ENCODE data around the gene MYO1D.

Gene MYO1D

DNA sequence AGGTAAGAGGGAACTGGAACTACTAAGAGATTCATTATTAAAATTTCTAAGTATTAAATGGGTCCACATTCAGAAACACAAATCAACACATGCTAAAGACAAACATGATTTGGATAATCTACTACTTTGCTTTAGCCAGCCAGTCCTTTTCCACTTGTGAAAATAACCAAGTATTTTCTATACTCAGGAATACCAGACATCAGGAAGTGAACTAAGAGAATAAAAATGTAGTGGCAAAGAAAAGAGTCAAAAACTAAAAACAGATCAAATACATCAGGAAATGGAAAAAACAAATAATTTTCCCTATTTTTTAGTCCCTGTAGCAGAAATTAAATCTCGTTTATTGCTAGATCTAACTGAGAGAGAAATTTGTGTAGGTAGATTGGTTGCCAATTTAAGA is 78.0 kb downstream of the MYO1D start:
- no peaks in the 10 kb centered on the region for H3K9me3 ChIP-seq
- TF ChIP-seq, protein P1, sequence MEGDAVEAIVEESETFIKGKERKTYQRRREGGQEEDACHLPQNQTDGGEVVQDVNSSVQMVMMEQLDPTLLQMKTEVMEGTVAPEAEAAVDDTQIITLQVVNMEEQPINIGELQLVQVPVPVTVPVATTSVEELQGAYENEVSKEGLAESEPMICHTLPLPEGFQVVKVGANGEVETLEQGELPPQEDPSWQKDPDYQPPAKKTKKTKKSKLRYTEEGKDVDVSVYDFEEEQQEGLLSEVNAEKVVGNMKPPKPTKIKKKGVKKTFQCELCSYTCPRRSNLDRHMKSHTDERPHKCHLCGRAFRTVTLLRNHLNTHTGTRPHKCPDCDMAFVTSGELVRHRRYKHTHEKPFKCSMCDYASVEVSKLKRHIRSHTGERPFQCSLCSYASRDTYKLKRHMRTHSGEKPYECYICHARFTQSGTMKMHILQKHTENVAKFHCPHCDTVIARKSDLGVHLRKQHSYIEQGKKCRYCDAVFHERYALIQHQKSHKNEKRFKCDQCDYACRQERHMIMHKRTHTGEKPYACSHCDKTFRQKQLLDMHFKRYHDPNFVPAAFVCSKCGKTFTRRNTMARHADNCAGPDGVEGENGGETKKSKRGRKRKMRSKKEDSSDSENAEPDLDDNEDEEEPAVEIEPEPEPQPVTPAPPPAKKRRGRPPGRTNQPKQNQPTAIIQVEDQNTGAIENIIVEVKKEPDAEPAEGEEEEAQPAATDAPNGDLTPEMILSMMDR (IDR thresholded peaks at IDR 0.05) = no peak
- peak overlapping the region; percentile 18 to 48 for H3K27ac ChIP-seq
- H3K4me1 ChIP-seq = peaks cover 0 to 89% (median 37%) of the 10 kb centered on the region in 4 donors
- intact Hi-C loops (cut with DNase I; ENCODE audit: low total_unique reads) = no loop called here
- H3K4me3 ChIP-seq = no peak overlapping the region
- no peaks in the 10 kb centered on the region for H3K27me3 ChIP-seq
- DNase-seq = no peak
- H3K36me3 ChIP-seq = no peaks in the 10 kb centered on the region

DNA sequence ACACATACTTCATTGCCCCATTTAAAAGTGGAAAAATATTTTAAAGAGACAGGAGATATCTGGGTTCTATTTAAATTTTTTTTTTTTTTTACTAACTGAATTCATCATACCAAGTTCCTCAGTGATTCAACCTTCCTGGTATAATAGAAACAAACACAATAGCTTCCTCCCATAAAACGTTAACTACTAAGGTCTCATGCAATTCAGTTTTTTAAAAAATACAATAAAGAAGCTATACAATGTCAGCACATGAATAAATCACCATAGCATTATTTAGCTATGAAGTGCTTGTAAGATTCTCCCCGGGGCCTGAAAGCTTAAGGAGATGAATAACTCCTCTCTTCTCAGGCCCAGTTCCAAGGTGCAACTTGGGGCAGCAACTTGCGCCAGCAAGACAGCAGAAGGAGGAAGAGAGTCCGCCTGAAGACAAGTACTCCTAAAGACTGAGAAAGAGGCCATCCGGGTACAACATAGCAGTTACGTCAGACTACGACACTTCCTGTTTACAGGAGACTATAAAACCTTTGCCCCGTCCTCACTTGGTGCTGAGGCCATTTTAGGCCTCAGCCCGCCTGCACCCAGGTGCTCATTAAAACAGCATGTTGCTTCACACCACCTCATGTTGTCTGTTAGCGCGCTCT is 81.5 kb downstream of the MYO1D start:
- TF ChIP-seq, protein P1 (IDR thresholded peaks at IDR 0.05) = no peak
- H3K9me3 ChIP-seq = no peaks in the 10 kb centered on the region
- H3K4me1 ChIP-seq = peaks cover 0 to 74% (median 24%) of the 10 kb centered on the region in 4 donors
- H3K4me3 ChIP-seq = no peak overlapping the region
- DNase-seq = no peak
- no peaks in the 10 kb centered on the region for H3K36me3 ChIP-seq
- H3K27ac ChIP-seq = no peak overlapping the region
- no peaks in the 10 kb centered on the region for H3K27me3 ChIP-seq
- intact Hi-C loops (cut with DNase I; ENCODE audit: low total_unique reads) = no loop called here

DNA sequence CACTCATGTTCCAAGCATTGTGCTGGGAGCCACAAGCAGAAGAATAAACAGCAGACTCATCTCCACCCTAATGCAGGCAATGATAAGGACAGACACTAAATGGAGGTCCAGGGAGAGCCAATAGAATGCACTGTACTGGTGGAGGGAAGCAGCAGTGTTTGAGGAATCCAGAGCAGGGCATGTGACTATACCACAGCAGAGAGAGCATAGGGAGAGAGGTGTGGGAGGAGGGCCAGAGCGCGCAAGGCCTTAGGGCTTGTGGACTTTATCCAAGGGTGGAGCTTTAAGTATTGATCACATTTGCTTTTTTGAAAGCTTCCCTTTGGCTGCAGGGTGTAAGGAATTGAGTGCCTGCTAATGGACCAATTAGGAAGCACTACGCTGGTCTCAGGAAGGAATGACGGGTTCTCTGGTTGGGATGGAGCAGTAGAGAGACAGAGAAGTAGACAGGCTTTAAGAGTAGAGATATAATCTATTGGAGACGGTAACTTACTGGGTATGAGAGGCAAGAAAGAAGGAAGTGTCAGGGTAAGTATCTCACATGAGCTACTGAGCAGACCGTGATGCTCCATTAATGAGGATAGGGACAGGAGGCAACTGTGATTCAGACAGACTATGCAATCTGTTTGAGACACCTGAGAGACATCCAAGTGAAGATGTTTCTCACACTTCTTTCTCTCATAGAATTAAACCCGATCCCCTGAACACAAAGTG is 82.2 kb downstream of the MYO1D start:
- H3K4me3 ChIP-seq = no peak overlapping the region
- intact Hi-C loops (cut with DNase I; ENCODE audit: low total_unique reads) = no loop called here
- no peak overlapping the region for H3K27ac ChIP-seq
- H3K27me3 ChIP-seq = no peaks in the 10 kb centered on the region
- TF ChIP-seq, protein P1 (IDR thresholded peaks at IDR 0.05) = no peak
- peaks cover 0 to 69% (median 20%) of the 10 kb centered on the region in 4 donors for H3K4me1 ChIP-seq
- H3K9me3 ChIP-seq = no peaks in the 10 kb centered on the region
- no peak for DNase-seq
- H3K36me3 ChIP-seq = no peaks in the 10 kb centered on the region

DNA sequence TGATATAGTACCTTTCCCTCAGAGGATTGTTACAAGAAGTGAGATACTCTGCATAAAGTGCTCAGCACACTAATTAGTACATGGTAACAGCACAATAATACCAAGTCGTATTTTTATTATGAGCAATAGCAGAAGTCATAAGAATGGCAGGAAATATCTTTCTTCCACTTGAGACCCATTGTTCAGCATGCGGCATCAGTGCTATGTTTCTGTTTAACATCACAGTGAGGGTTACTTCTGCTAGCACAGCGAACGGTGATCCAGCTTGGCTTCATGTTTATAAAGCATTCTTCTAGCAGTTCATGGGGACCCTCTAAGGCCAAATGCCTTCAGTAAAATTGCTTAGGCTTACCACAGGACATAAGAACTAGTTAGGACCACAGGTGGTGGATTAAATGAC is 83.1 kb downstream of the MYO1D start:
- Histone ChIP-seq H3K27me3 (no peaks in the 10 kb centered on the region), H3K36me3 (no peaks in the 10 kb centered on the region), H3K4me1 (peaks cover 0 to 64% (median 19%) of the 10 kb centered on the region in 4 donors), H3K4me3 (no peak overlapping the region), H3K9me3 (no peaks in the 10 kb centered on the region), H3K27ac (no peak overlapping the region)
- TF ChIP-seq, protein P1 (IDR thresholded peaks at IDR 0.05) = no peak
- no peak for DNase-seq
- intact Hi-C loops (cut with DNase I; ENCODE audit: low total_unique reads) = no loop called here

DNA sequence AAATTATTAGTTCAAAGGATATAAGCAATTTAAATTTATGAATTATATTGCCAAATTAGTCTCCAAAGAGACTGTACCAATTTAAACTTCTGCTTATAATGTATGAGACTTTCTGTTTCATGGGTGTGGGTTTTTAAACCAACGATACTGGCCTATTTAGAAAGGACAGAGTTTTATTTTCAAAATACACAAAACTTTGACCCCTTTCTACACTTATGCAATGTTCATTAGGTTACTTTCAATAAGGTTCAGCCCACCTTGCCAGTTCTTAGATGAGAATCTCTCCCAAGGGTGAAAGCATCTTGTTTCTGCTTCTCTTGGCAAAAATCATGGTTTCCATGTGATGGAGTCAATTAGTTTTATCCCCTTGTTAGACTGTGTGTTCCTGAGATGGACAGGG is 84.7 kb downstream of the MYO1D start:
- Histone ChIP-seq H3K27me3 (no peaks in the 10 kb centered on the region), H3K36me3 (no peaks in the 10 kb centered on the region), H3K27ac (no peak overlapping the region), H3K4me1 (peaks cover 0 to 48% (median 8%) of the 10 kb centered on the region in 4 donors), H3K4me3 (no peak overlapping the region), H3K9me3 (no peaks in the 10 kb centered on the region)
- TF ChIP-seq, protein P1 (IDR thresholded peaks at IDR 0.05) = no peak
- intact Hi-C loops (cut with DNase I; ENCODE audit: low total_unique reads) = no loop called here
- DNase-seq = no peak

Measured in tibial artery (tissue), 4 donors.